ENCODE data around the gene ADAMTS12. TPM values are rescaled to one million over a fixed set of nuclear protein-coding genes. Genes with fewer than 3 reads are reported as not detected.

The ADAMTS12 gene
- total RNA-seq, 1 donor from 2014 or later: 10.4 TPM

- no peak for TF ChIP-seq CTCF (conservative IDR thresholded peaks at IDR 0.05)
- H3K4me1 Mint-ChIP-seq: peaks cover 22% of the 10 kb centered on the region
- H3K27ac Mint-ChIP-seq (ENCODE audit: unreplicated experiment): no peak overlapping the region
- no peak overlapping the region for H3K4me3 Mint-ChIP-seq
- peaks cover 3% of the 10 kb centered on the region for H3K36me3 Mint-ChIP-seq (ENCODE audit: low read depth)
- H3K27me3 Mint-ChIP-seq (ENCODE audit: low read depth): no peaks in the 10 kb centered on the region
- DNase-seq (ENCODE audit: low read depth, low spot score): no peak
- H3K9me3 Mint-ChIP-seq: no peaks in the 10 kb centered on the region
These were observed 64.6 kb downstream of the ADAMTS12 start for GRCh38 chr5:33827018-33827707.

GRCh38 chr5:33824516-33825195 is 67.1 kb downstream of the ADAMTS12 start:
- Mint-ChIP-seq H3K9me3 (no peaks in the 10 kb centered on the region), H3K4me3 (no peak overlapping the region), H3K36me3 (ENCODE audit: low read depth) (peaks cover 3% of the 10 kb centered on the region), H3K27me3 (ENCODE audit: low read depth) (no peaks in the 10 kb centered on the region), H3K27ac (ENCODE audit: unreplicated experiment) (no peak overlapping the region), H3K4me1 (peaks cover 28% of the 10 kb centered on the region)
- no peak for TF ChIP-seq CTCF (conservative IDR thresholded peaks at IDR 0.05)
- no peak for DNase-seq (ENCODE audit: low read depth, low spot score)

GRCh38 chr5:33817301-33817700 is 74.5 kb downstream of the ADAMTS12 start:
- no peak for DNase-seq (ENCODE audit: low read depth, low spot score)
- Mint-ChIP-seq H3K27ac (ENCODE audit: unreplicated experiment) (no peak overlapping the region), H3K27me3 (ENCODE audit: low read depth) (no peaks in the 10 kb centered on the region), H3K36me3 (ENCODE audit: low read depth) (peaks cover 3% of the 10 kb centered on the region), H3K4me1 (peaks cover 22% of the 10 kb centered on the region), H3K9me3 (peaks cover 2% of the 10 kb centered on the region), H3K4me3 (no peak overlapping the region)
- TF ChIP-seq CTCF (conservative IDR thresholded peaks at IDR 0.05): no peak

- no peak for DNase-seq (ENCODE audit: low read depth, low spot score)
- H3K4me3 Mint-ChIP-seq: no peak overlapping the region
- peaks cover 18% of the 10 kb centered on the region for H3K4me1 Mint-ChIP-seq
- no peak overlapping the region for H3K27ac Mint-ChIP-seq (ENCODE audit: unreplicated experiment)
- H3K27me3 Mint-ChIP-seq (ENCODE audit: low read depth): no peaks in the 10 kb centered on the region
- no peak for TF ChIP-seq CTCF (conservative IDR thresholded peaks at IDR 0.05)
- peaks cover 2% of the 10 kb centered on the region for H3K9me3 Mint-ChIP-seq
- H3K36me3 Mint-ChIP-seq (ENCODE audit: low read depth): peaks cover 3% of the 10 kb centered on the region
These were observed 75.0 kb downstream of the ADAMTS12 start for GRCh38 chr5:33816791-33817190.

GRCh38 chr5:33812746-33813145 is 79.0 kb downstream of the ADAMTS12 start:
- H3K27ac Mint-ChIP-seq (ENCODE audit: unreplicated experiment): no peak overlapping the region
- H3K27me3 Mint-ChIP-seq (ENCODE audit: low read depth): no peaks in the 10 kb centered on the region
- peaks cover 3% of the 10 kb centered on the region for H3K36me3 Mint-ChIP-seq (ENCODE audit: low read depth)
- DNase-seq (ENCODE audit: low read depth, low spot score): no peak
- no peak overlapping the region for H3K4me3 Mint-ChIP-seq
- peaks cover 41% of the 10 kb centered on the region for H3K4me1 Mint-ChIP-seq
- no peak for TF ChIP-seq CTCF (conservative IDR thresholded peaks at IDR 0.05)
- peaks cover 3% of the 10 kb centered on the region for H3K9me3 Mint-ChIP-seq

All from neural crest cell (in vitro differentiated cells).